K562 (cell line): ENCODE results near the gene WDCP. TPM values are rescaled to one million over a fixed set of nuclear protein-coding genes. Genes with fewer than 3 reads are reported as not detected.

ENCODE experiments used
- ATAC-seq: fragments of 200-7000 bp; cut with Tn5 transposase; 3 replicates; pipeline ENCODE4 v1.9.1; 2020; ENCODE audit warnings: moderate library complexity
- BruUV-seq: library from RNA; stranded (reverse); fragments of 400-500 nt; replicated peaks from 2 replicates; lab custom pipeline; 2021; lab: Mats Ljungman, UMichigan
- CTCF ChIA-PET: fragments of 300-600 bp; formaldehyde crosslinking; extraction: SDS; loops from one replicate; lab custom pipeline; 2021; ENCODE audit warnings: low intra/inter-chr PET ratio; lab: Yijun Ruan, JAX
- POLR2A ChIA-PET: fragments of 300-600, 350-650 bp; sonication (Branson Sonifier 250); formaldehyde crosslinking; extraction: SDS; loops from one replicate; lab custom pipeline; 2021; ENCODE audit warnings: antibody characterized with exemption, inconsistent platforms; lab: Yijun Ruan, JAX
- DNase-seq, 4 experiments: peaks; one replicate each; pipeline versions ENCODE4 v3.0.0 to v3.0.0-alpha.2; 2011 to 2018; ENCODE audit warnings: low spot score in 3 of 4, mixed read lengths in 3 of 4; ENCODE audit errors: extremely low read depth in 1 of 4
- FAIRE-seq: peaks from 2 replicates; lab custom pipeline; 2011; peaks lifted over from hg19 to GRCh38; lab: Jason Lieb, UNC
- H2AFZ ChIP-seq: 2 replicates; pipeline ENCODE4 v1.6.0; 2011; ENCODE audit warnings: low read depth, low read length, control low read depth, inconsistent platforms
- H3K27ac ChIP-seq: fragments of 200-600 bp; 3 replicates; pipeline ENCODE4 v1.8.0; 2011; ENCODE audit warnings: low read depth, mild to moderate bottlenecking, control low read depth, inconsistent platforms, low read length, moderate library complexity, mixed read lengths; ENCODE audit errors: extremely low read depth
- H3K27me3 ChIP-seq, 2 experiments: fragments of 300-600 bp in 1 of 2; 2 replicates in 1 of 2; 3 replicates in 1 of 2; pipeline versions ENCODE4 v1.6.0 to v1.8.0; 2011; ENCODE audit warnings: inconsistent platforms in 2 of 2, low read length in 2 of 2, mild to moderate bottlenecking in 1 of 2, mixed read lengths in 1 of 2, moderate library complexity in 1 of 2; ENCODE audit not compliant: control insufficient read depth in 2 of 2, insufficient read depth in 2 of 2
- H3K36me3 ChIP-seq: fragments of 300-600 bp; 3 replicates; pipeline ENCODE4 v1.8.0; 2011; ENCODE audit warnings: mild to moderate bottlenecking, low read length, inconsistent platforms; ENCODE audit not compliant: control insufficient read depth, insufficient read depth
- H3K4me1 ChIP-seq, 2 experiments: fragments of 200-600 bp in 1 of 2; replicated peaks in 1 of 2; 2 replicates in 1 of 2; 3 replicates in 1 of 2; pipeline versions ENCODE4 v1.5.1 to v1.8.0; 2011; ENCODE audit warnings: inconsistent platforms in 2 of 2, low read length in 2 of 2, mild to moderate bottlenecking in 1 of 2, mixed read lengths in 1 of 2, moderate library complexity in 1 of 2; ENCODE audit not compliant: control insufficient read depth in 2 of 2, insufficient read depth in 2 of 2
- H3K4me2 ChIP-seq: 2 replicates; pipeline ENCODE4 v1.6.1; 2011; ENCODE audit warnings: low read length, control low read depth, inconsistent platforms, mixed read lengths; ENCODE audit not compliant: insufficient read depth
- H3K4me3 ChIP-seq: fragments of 200-600 bp; sonication (generic), shearing (Covaris generic); 2 replicates; pipeline ENCODE4 v1.5.1; 2016; ENCODE audit warnings: control low read depth, inconsistent platforms
- H3K79me2 ChIP-seq: fragments of 200-600 bp; 3 replicates; pipeline ENCODE4 v1.8.0; 2011; ENCODE audit warnings: low read length, inconsistent platforms; ENCODE audit not compliant: control insufficient read depth, insufficient read depth
- H3K9ac ChIP-seq, 2 experiments: 2 replicates each; pipeline versions ENCODE4 v1.6.0 to v1.6.1; 2011; ENCODE audit warnings: low read depth in 2 of 2, low read length in 2 of 2, control low read depth in 1 of 2, inconsistent platforms in 1 of 2, mild to moderate bottlenecking in 1 of 2, mixed read lengths in 1 of 2; ENCODE audit not compliant: insufficient read depth in 1 of 2
- H3K9me1 ChIP-seq: one replicate; pipeline ENCODE4 v1.6.0; 2011; ENCODE audit warnings: inconsistent platforms, mild to moderate bottlenecking, low read length, moderate library complexity; ENCODE audit not compliant: control insufficient read depth, insufficient read depth
- H3K9me3 ChIP-seq: replicated peaks from 2 replicates; pipeline ENCODE4 v1.5.1; 2011; ENCODE audit warnings: low read depth, low read length, inconsistent platforms; ENCODE audit not compliant: control insufficient read depth, insufficient read depth
- H4K20me1 ChIP-seq: replicated peaks from 2 replicates; pipeline ENCODE4 v1.6.1; 2011; ENCODE audit warnings: low read length, inconsistent platforms, mixed read lengths; ENCODE audit not compliant: control insufficient read depth, insufficient read depth
- DDX20 ChIP-seq: fragments of 450-650 bp; IDR thresholded peaks from 2 replicates; pipeline ENCODE4 v1.6.1; 2016; ENCODE audit warnings: missing genetic modification characterization, low read depth, mild to moderate bottlenecking, missing compliant biosample characterization, moderate library complexity
- EP300 ChIP-seq: IDR thresholded peaks from 2 replicates; pipeline ENCODE4 v1.6.1; 2012; ENCODE audit warnings: low read length, improper control_type of control experiment
- HMGN3 ChIP-seq: IDR thresholded peaks from 2 replicates; pipeline ENCODE4 v1.6.1; 2011; ENCODE audit warnings: borderline replicate concordance, low read depth, mild to moderate bottlenecking, mixed read lengths, low read length; ENCODE audit not compliant: insufficient read length; ENCODE audit errors: extremely low read depth
- MAFG ChIP-seq: fragments of 450-650 bp; conservative IDR thresholded peaks from 2 replicates; pipeline ENCODE4 v1.6.1; 2016; ENCODE audit warnings: missing genetic modification characterization, missing compliant biosample characterization
- MECOM ChIP-seq: fragments of 250-450 bp; sonication (Bioruptor Pico); IDR thresholded peaks from 2 replicates; pipeline ENCODE4 v1.8.0; 2022; ENCODE audit warnings: inconsistent platforms
- OTX1 ChIP-seq: fragments of 450-650 bp; formaldehyde crosslinking; IDR thresholded peaks from 2 replicates; pipeline ENCODE4 v1.4.0; 2022; ENCODE audit warnings: mild to moderate bottlenecking
- POLR2AphosphoS2 ChIP-seq: IDR thresholded peaks from 2 replicates; pipeline ENCODE4 v1.6.1; 2012; ENCODE audit warnings: low read length, improper control_type of control experiment
- TFAM ChIP-seq: fragments of 250-450 bp; sonication (Bioruptor Pico); conservative IDR thresholded peaks from 2 replicates; pipeline ENCODE4 v1.5.0; 2021; ENCODE audit warnings: mild to moderate bottlenecking, moderate library complexity
- ZC3H11A ChIP-seq: IDR thresholded peaks from 2 replicates; pipeline ENCODE4 v1.6.1; 2012; ENCODE audit warnings: low read depth, low read length, improper control_type of control experiment
- ZNF165 ChIP-seq: fragments of 250-450 bp; sonication (Bioruptor Pico); IDR thresholded peaks from 2 replicates; pipeline ENCODE4 v1.4.0; 2020; ENCODE audit warnings: borderline replicate concordance
- ZNF57 ChIP-seq: fragments of 450-650 bp; formaldehyde crosslinking; IDR thresholded peaks from 2 replicates; pipeline ENCODE4 v1.4.0; 2020; ENCODE audit warnings: mild to moderate bottlenecking, moderate library complexity
- ZNF707 ChIP-seq: fragments of 250-450 bp; sonication (Bioruptor Pico); conservative IDR thresholded peaks from 2 replicates; pipeline ENCODE4 v1.8.0; 2022; ENCODE audit warnings: inconsistent platforms, mild to moderate bottlenecking, moderate library complexity
- WGBS: fragments of 100-300 bp; shearing (Covaris generic); methylation state at CpG from one replicate; pipeline ENCODE4 v1.1.6; 2016; ENCODE audit warnings: low coverage, mixed read lengths; ENCODE audit not compliant: insufficient coverage; ENCODE audit errors: missing lambda C conversion rate; 5-methylcytosine and 5-hydroxymethylcytosine counted together
- in situ Hi-C: fragments of 300-500 bp; cut with MboI; formaldehyde crosslinking; loops from 4 replicates; pipeline ENCODE4 v1.15.0; 2018; ENCODE audit warnings: inconsistent platforms, mixed read lengths
- intact Hi-C: fragments of 100-400 bp; cut with micrococcal nuclease; formaldehyde crosslinking; loops from 2 replicates; pipeline ENCODE4 v1.14.2; 2022
- polyA plus RNA-seq, 8 experiments: library from polyadenylated mRNA; depleted of rRNA in 4 of 8; stranded (reverse) in 5 of 8; unstranded in 3 of 8; fragments of >200 nt; fragmentation: Nextera tagmentation in 2 of 8; fragmentation: Illumina TruSeq in 1 of 8; extraction: Ambion mirVana in 2 of 8; extraction: Trizol in 1 of 8; gene quantifications; 2 replicates each; pipeline versions ENCODE4 v1.2.1 to v1.2.3, GENCODE V29; 2011 to 2014; ENCODE audit warnings: inconsistent platforms in 1 of 8, missing spikeins in 1 of 8
- total RNA-seq, 7 experiments: library from RNA; depleted of rRNA in 6 of 7; stranded (reverse); fragments of >200 nt in 6 of 7; fragmentation: Illumina TruSeq in 2 of 7; extraction: Trizol in 2 of 7; gene quantifications; 2 replicates each; pipeline versions ENCODE4 v1.2.1 to v1.2.3, GENCODE V29; 2011 to 2021; ENCODE audit warnings: low replicate concordance in 1 of 7
- TF ChIP-seq, protein P1 (sequence below): fragments of 450-650 bp; IDR thresholded peaks from 2 replicates; pipeline ENCODE4 v1.6.1; 2018; ENCODE audit warnings: mild to moderate bottlenecking, low read depth; ENCODE audit not compliant: partially characterized antibody
- TF ChIP-seq, protein P2 (sequence below): fragments of 450-650 bp; conservative IDR thresholded peaks from 2 replicates; pipeline ENCODE4 v1.6.1; 2016; ENCODE audit warnings: missing genetic modification characterization, low read depth, mild to moderate bottlenecking, control low read depth, missing compliant biosample characterization

WDCP gene
- total and polyA plus RNA-seq, 9 of the 15 experiments (the other 6 are each of a cell fraction or from before 2014, with no cell fraction given): 10.1 to 41.4 (median 21.8) TPM

DNA sequence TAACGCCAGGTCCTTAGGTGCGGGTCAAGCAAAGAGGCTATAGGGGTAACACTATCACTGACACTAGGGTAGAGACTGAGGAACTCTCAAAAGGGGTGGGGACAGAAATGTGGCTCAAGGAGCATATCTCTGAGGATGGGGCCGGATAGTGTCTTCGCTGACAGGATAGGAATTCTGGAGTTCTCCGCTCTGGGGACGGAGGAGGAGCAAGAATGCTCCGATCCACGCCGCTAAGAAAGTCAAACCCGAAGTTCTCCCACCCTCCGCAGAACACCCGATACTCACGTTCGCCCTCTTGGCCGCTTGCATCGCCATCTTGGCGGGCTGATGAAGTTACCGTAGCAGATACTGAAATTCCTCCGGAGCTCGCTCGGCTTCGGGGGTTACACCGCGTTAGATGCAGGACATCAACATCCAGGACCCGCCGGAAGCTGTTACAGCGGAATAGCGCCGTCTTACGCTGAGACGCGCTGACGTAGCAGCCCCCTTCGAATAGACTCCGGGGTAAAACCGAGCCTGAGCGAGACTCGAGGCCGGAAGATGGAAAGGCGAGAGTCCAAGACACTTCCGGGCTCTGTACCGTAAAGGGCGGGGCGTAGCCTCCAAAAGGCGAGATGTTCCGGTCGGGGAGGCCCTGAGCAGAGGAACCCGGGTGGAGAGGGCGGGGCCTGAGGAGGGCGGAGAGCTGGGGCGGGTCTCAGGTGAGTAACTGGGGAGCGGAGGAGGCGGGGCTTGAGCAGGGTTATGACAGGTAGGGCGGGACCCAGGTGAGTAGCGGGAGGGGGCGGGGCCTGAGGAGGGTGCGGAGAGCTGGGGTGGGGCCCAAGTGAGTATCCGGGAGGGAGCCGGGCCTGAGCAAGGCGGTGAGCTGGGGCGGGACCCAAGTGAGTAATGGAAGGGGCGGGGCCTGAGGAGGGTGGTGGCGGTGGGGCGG lies 29.0 kb upstream of the WDCP start, which contains the start of gene SF3B6 (continued):
- TF ChIP-seq, protein P1, sequence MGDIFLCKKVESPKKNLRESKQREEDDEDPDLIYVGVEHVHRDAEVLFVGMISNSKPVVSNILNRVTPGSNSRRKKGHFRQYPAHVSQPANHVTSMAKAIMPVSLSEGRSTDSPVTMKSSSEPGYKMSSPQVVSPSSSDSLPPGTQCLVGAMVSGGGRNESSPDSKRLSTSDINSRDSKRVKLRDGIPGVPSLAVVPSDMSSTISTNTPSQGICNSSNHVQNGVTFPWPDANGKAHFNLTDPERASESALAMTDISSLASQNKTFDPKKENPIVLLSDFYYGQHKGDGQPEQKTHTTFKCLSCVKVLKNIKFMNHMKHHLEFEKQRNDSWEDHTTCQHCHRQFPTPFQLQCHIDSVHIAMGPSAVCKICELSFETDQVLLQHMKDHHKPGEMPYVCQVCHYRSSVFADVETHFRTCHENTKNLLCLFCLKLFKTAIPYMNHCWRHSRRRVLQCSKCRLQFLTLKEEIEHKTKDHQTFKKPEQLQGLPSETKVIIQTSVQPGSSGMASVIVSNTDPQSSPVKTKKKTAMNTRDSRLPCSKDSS: no peak
- peak; percentile 24 for TF ChIP-seq HMGN3
- TF ChIP-seq ZNF57 (CRISPR knock-in tag): no peak
- TF ChIP-seq MAFG: peak; percentile 47; the same call in 1 of the 2 replicates
- TF ChIP-seq TFAM (CRISPR knock-in tag): no peak
- TF ChIP-seq EP300: peak; percentile 79
- TF ChIP-seq, all 486 proteins: peak for 205

DNA sequence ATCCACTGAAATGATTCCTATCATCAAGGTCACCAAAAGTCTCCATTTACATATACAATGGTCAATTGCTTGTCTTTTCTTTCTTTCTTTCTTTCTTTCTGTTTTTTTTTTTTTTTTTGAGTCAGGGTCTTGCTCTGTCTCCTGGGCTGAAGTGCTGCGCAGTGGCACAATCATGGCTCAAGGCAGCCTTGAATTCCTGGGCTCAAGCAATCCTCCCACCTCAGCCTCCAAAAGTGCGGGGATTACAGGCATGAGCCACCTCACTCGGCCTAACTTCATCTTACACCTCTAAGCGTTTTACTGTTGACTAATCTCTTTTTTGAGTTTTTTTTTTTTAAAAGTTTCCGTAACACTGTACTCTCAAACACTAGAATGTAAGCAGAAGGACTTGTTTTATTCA lies 28.1 kb upstream of the WDCP start:
- TF ChIP-seq ZNF165 (CRISPR knock-in tag) (no peak), DDX20 (tag) (no peak), ZC3H11A (no peak), POLR2AphosphoS2 (no peak), MECOM (CRISPR knock-in tag) (no peak), OTX1 (CRISPR knock-in tag) (no peak), ZNF707 (no peak)
- TF ChIP-seq, protein P2, sequence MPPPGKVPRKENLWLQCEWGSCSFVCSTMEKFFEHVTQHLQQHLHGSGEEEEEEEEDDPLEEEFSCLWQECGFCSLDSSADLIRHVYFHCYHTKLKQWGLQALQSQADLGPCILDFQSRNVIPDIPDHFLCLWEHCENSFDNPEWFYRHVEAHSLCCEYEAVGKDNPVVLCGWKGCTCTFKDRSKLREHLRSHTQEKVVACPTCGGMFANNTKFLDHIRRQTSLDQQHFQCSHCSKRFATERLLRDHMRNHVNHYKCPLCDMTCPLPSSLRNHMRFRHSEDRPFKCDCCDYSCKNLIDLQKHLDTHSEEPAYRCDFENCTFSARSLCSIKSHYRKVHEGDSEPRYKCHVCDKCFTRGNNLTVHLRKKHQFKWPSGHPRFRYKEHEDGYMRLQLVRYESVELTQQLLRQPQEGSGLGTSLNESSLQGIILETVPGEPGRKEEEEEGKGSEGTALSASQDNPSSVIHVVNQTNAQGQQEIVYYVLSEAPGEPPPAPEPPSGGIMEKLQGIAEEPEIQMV (tag): no peak
- POLR2A ChIA-PET: interaction anchor here (1.2 to 1.9 kb wide), 3 partner anchors 8 to 11 kb away, joined by 7 to 16 read pairs (median 11); partner anchors contain the start of gene TP53I3
- intact Hi-C loops: no loop called here
- peak overlapping the region; percentile 78 to 85 for H3K9ac ChIP-seq
- CTCF ChIA-PET: no interaction called here
- no peaks in the 10 kb centered on the region for H3K27me3 ChIP-seq
- FAIRE-seq (no peak), ATAC-seq (no peak), DNase-seq (no peak)
- no peaks in the 10 kb centered on the region for H4K20me1 ChIP-seq
- H3K4me2 ChIP-seq: peak overlapping the region; percentile 99
- in situ Hi-C loops: no loop called here
- H3K36me3 ChIP-seq: peaks cover 37% of the 10 kb centered on the region
- no peaks in the 10 kb centered on the region for H3K9me3 ChIP-seq
- H3K4me1 ChIP-seq: peaks cover 9 to 15% of the 10 kb centered on the region in 2 experiments; a peak in 4 of 5 replicates
- no peak overlapping the region; the same call in 1 of the 2 replicates for H2AFZ ChIP-seq
- peak overlapping the region; percentile 58 for H3K4me3 ChIP-seq
- 6% methylated on average over 4 of the region's 5 CpGs for WGBS
- no peaks in the 10 kb centered on the region for H3K9me1 ChIP-seq
- no TSS peak for BruUV-seq
- H3K79me2 ChIP-seq: peaks cover 45% of the 10 kb centered on the region
- H3K27ac ChIP-seq: peak overlapping the region; percentile 75
